ENCODE measurements around the gene ZCCHC4.

DNA sequence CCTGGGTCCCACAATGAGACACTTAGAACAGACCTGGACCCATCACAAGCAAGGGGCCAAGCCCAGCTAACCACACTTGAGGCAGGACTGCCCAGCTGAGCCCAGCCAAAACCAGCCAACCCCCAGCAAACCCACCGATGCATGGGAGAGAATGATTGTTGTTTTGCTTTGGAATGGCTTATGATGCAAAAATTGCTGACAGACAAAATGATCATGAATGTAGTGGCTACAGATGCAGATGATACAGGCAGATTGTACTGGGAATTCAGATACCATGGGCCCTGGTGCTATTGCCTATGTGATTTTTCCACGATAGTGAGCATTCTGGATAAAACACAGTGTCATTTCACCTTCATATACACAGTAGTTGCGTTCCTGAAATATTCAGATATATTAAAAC is 9.0 kb upstream of the ZCCHC4 start:
- TF ChIP-seq CTCF (conservative IDR thresholded peaks at IDR 0.05; ENCODE audit: low read depth, low read length): no peak
- TF ChIP-seq POLR2A (IDR thresholded peaks at IDR 0.05; ENCODE audit: low read depth, low read length): no peak
- TF ChIP-seq RFX5 (IDR thresholded peaks at IDR 0.05; ENCODE audit: low read depth, low read length): no peak
- TF ChIP-seq USF2 (IDR thresholded peaks at IDR 0.05; ENCODE audit: low read depth, low read length): no peak
- TF ChIP-seq CHD1 (IDR thresholded peaks at IDR 0.05; ENCODE audit: low read depth, low read length): no peak
- TF ChIP-seq CEBPB (IDR thresholded peaks at IDR 0.05; ENCODE audit: low read depth, low read length): no peak
- TF ChIP-seq MAFK (IDR thresholded peaks at IDR 0.05; ENCODE audit: low read depth, low read length): no peak
- TF ChIP-seq MAZ (IDR thresholded peaks at IDR 0.05; ENCODE audit: borderline replicate concordance, low read depth, low read length): no peak
- TF ChIP-seq FOS (IDR thresholded peaks at IDR 0.05; ENCODE audit: low read depth, low read length): no peak

Data from IMR-90 (cell line).